Measurements from ENCODE around the gene TBC1D30.

TBC1D30 gene

GRCh38 chr12:64912516-64913255 is 88.2 kb downstream of the TBC1D30 start:
- no peak for DNase-seq

- DNase-seq, result no peak
Measured at GRCh38 chr12:64915242-64915641, 90.8 kb downstream of the TBC1D30 start.

GRCh38 chr12:64916411-64917261 is 92.2 kb downstream of the TBC1D30 start:
- no peak for DNase-seq

GRCh38 chr12:64918344-64918743 is 93.9 kb downstream of the TBC1D30 start:
- DNase-seq, result no peak

GRCh38 chr12:64918801-64919200 is 94.4 kb downstream of the TBC1D30 start:
- no peak for DNase-seq

GRCh38 chr12:64922853-64923252 is 98.4 kb downstream of the TBC1D30 start:
- DNase-seq, result no peak

- DNase-seq, result peak; percentile 41
Measured at GRCh38 chr12:64923536-64923935, 99.1 kb downstream of the TBC1D30 start.

Measured in NCI-H82 (cell line).